HG03469 (cell line): ENCODE measurements around the gene PCSK2.

Source experiments
- ATAC-seq: cut with Tn5 transposase; IDR thresholded peaks from one replicate; pipeline ENCODE4 v1.9.1; 2021; ENCODE audit warnings: mild to moderate bottlenecking, moderate library complexity, moderate number of reproducible peaks; ENCODE audit not compliant: unreplicated experiment

The PCSK2 gene

GRCh38 chr20:17500826-17501225 lies 274.0 kb downstream of the PCSK2 start:
- ATAC-seq: no peak

GRCh38 chr20:17501701-17502100 lies 274.9 kb downstream of the PCSK2 start:
- no peak for ATAC-seq

GRCh38 chr20:17502105-17502504 lies 275.3 kb downstream of the PCSK2 start:
- ATAC-seq: no peak

GRCh38 chr20:17503301-17504065 lies 276.6 kb downstream of the PCSK2 start:
- ATAC-seq: no peak

GRCh38 chr20:17504066-17504897 lies 277.4 kb downstream of the PCSK2 start:
- ATAC-seq: no peak

- peak; percentile 52 for ATAC-seq
Measured at GRCh38 chr20:17504898-17505635, 278.2 kb downstream of the PCSK2 start.

- no peak for ATAC-seq
Measured at GRCh38 chr20:17505636-17506517, 279.0 kb downstream of the PCSK2 start.

- ATAC-seq: no peak
Measured at GRCh38 chr20:17507032-17507431, 280.2 kb downstream of the PCSK2 start.

- ATAC-seq: no peak
Measured at GRCh38 chr20:17507531-17507930, 280.7 kb downstream of the PCSK2 start.

GRCh38 chr20:17508756-17509155 lies 281.9 kb downstream of the PCSK2 start:
- no peak for ATAC-seq

GRCh38 chr20:17510548-17510947 lies 283.7 kb downstream of the PCSK2 start:
- ATAC-seq: no peak

GRCh38 chr20:17511401-17511800 lies 284.6 kb downstream of the PCSK2 start:
- ATAC-seq: no peak

- ATAC-seq: no peak
Measured at GRCh38 chr20:17513939-17514338, 287.1 kb downstream of the PCSK2 start.

GRCh38 chr20:17515053-17515452 lies 288.2 kb downstream of the PCSK2 start:
- ATAC-seq: no peak

GRCh38 chr20:17518339-17519052 lies 291.7 kb downstream of the PCSK2 start:
- no peak for ATAC-seq

GRCh38 chr20:17519606-17520285 lies 292.9 kb downstream of the PCSK2 start:
- no peak for ATAC-seq

GRCh38 chr20:17520583-17520982 lies 293.7 kb downstream of the PCSK2 start:
- no peak for ATAC-seq

GRCh38 chr20:17522528-17522927 lies 295.7 kb downstream of the PCSK2 start:
- no peak for ATAC-seq

GRCh38 chr20:17523326-17523725 lies 296.5 kb downstream of the PCSK2 start:
- ATAC-seq: no peak
